Neural crest cell (in vitro differentiated cells): ENCODE measurements around the gene AUNIP. TPM values are rescaled to one million over a fixed set of nuclear protein-coding genes. Genes with fewer than 3 reads are reported as not detected.
A peak's percentile ranks its signal among the peaks of the same experiment; 100 is the strongest.

Source experiments
- DNase-seq: peaks from one replicate; pipeline ENCODE4 v3.0.0; 2021; ENCODE audit warnings: low read depth, mixed read lengths, low spot score
- H3K27ac Mint-ChIP-seq: one replicate; pipeline ENCODE4 v1.8.0; 2021; ENCODE audit warnings: mild to moderate bottlenecking, mixed read lengths; ENCODE audit not compliant: unreplicated experiment
- H3K27me3 Mint-ChIP-seq: 2 replicates; pipeline ENCODE4 v1.8.0; 2021; ENCODE audit warnings: low read depth, mild to moderate bottlenecking, mixed read lengths
- H3K36me3 Mint-ChIP-seq: 2 replicates; pipeline ENCODE4 v1.8.0; 2021; ENCODE audit warnings: low read depth, mild to moderate bottlenecking, mixed read lengths
- H3K4me1 Mint-ChIP-seq: 2 replicates; pipeline ENCODE4 v1.8.0; 2021; ENCODE audit warnings: mixed read lengths
- H3K4me3 Mint-ChIP-seq: one replicate; pipeline ENCODE4 v1.8.0; 2021; ENCODE audit warnings: mild to moderate bottlenecking, mixed read lengths
- H3K9me3 Mint-ChIP-seq: 2 replicates; pipeline ENCODE4 v1.8.0; 2021; ENCODE audit warnings: mixed read lengths
- CTCF ChIP-seq: fragments of 200-600 bp; sonication (generic); conservative IDR thresholded peaks from 2 replicates; pipeline ENCODE4 v1.5.0; 2021; ENCODE audit warnings: antibody characterized with exemption, mild to moderate bottlenecking
- total RNA-seq: library from RNA; stranded (reverse); gene quantifications from 2 replicates; pipeline ENCODE4 v1.2.1, GENCODE V29; 2021

The AUNIP gene
- total RNA-seq, 1 donor from 2014 or later, result 13.6 TPM

- Mint-ChIP-seq H3K27ac (peak overlapping the region; percentile 71), H3K4me1 (peaks cover 44% of the 10 kb centered on the region), H3K9me3 (no peaks in the 10 kb centered on the region), H3K4me3 (peak overlapping the region; percentile 78), H3K27me3 (no peaks in the 10 kb centered on the region), H3K36me3 (peaks cover 3% of the 10 kb centered on the region)
- no peak for TF ChIP-seq CTCF
- DNase-seq, result no peak
Observed at GRCh38 chr1:25804964-25805862, 54.0 kb downstream of the AUNIP start.

GRCh38 chr1:25804244-25804963 is 54.9 kb downstream of the AUNIP start:
- H3K36me3 Mint-ChIP-seq, result peaks cover 3% of the 10 kb centered on the region
- DNase-seq, result no peak
- H3K4me1 Mint-ChIP-seq, result peaks cover 49% of the 10 kb centered on the region
- H3K4me3 Mint-ChIP-seq, result peak overlapping the region; percentile 78
- no peak overlapping the region for H3K27ac Mint-ChIP-seq
- TF ChIP-seq CTCF, result no peak
- no peaks in the 10 kb centered on the region for H3K9me3 Mint-ChIP-seq
- H3K27me3 Mint-ChIP-seq, result no peaks in the 10 kb centered on the region

GRCh38 chr1:25803368-25803767 is 55.9 kb downstream of the AUNIP start:
- Mint-ChIP-seq H3K9me3 (no peaks in the 10 kb centered on the region), H3K36me3 (peaks cover 3% of the 10 kb centered on the region), H3K27ac (no peak overlapping the region), H3K27me3 (no peaks in the 10 kb centered on the region), H3K4me3 (no peak overlapping the region), H3K4me1 (peaks cover 55% of the 10 kb centered on the region)
- peak; percentile 7 for TF ChIP-seq CTCF
- DNase-seq, result no peak

- Mint-ChIP-seq H3K4me3 (peak overlapping the region; percentile 74), H3K27me3 (no peaks in the 10 kb centered on the region), H3K27ac (peak overlapping the region; percentile 0), H3K36me3 (peaks cover 3% of the 10 kb centered on the region), H3K9me3 (no peaks in the 10 kb centered on the region), H3K4me1 (peaks cover 59% of the 10 kb centered on the region)
- peak; percentile 29 for TF ChIP-seq CTCF
- DNase-seq, result no peak
Observed at GRCh38 chr1:25802915-25803314, 56.3 kb downstream of the AUNIP start.

DNA sequence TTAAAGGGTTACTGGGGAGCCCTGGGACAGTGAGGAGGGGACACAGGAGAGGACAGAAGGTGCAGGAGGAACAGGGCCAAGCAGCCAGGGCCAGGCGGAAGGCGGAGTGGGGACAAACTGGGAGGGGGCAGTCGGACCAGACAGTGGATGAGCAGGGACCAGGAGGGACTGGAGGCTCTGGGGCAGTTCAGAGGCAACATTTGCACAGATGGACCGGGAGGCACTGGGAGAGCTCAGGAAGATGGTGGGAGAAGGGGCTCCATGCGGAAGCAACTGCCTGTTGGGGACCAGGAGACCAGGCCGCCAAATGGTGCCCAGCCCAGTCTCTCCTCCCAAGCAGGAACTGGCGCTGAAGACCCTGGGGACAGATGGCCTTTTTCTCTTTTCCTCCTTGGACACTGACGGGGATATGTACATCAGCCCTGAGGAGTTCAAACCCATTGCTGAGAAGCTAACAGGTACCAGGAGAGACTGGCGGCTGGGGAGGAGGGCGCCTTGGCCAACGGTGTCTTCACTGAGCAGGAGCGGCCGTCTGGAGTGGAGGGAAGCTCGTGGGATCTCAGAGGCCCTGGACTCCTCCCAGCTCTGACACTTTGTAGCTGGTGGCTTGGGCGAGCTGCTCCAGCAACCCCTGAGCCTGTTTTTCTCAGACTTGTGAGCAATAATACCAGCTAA is 58.4 kb downstream of the AUNIP start:
- Mint-ChIP-seq H3K27ac (peak overlapping the region; percentile 85), H3K9me3 (no peaks in the 10 kb centered on the region), H3K36me3 (no peaks in the 10 kb centered on the region), H3K27me3 (no peaks in the 10 kb centered on the region), H3K4me3 (peak overlapping the region; percentile 86), H3K4me1 (peaks cover 76% of the 10 kb centered on the region)
- DNase-seq, result no peak
- no peak for TF ChIP-seq CTCF
